ENCODE data around the gene EMB. TPM values are rescaled to one million over a fixed set of nuclear protein-coding genes. Genes with fewer than 3 reads are reported as not detected.
"Not testable (repeated sequence)": the region's sequence is repeated elsewhere in the genome, so short reads cannot be mapped to it uniquely, and the experiment has no call there.

Gene EMB, protein sequence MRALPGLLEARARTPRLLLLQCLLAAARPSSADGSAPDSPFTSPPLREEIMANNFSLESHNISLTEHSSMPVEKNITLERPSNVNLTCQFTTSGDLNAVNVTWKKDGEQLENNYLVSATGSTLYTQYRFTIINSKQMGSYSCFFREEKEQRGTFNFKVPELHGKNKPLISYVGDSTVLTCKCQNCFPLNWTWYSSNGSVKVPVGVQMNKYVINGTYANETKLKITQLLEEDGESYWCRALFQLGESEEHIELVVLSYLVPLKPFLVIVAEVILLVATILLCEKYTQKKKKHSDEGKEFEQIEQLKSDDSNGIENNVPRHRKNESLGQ
- 100 to 1,000 TPM; 188 to 203 TPM for total RNA-seq

DNA sequence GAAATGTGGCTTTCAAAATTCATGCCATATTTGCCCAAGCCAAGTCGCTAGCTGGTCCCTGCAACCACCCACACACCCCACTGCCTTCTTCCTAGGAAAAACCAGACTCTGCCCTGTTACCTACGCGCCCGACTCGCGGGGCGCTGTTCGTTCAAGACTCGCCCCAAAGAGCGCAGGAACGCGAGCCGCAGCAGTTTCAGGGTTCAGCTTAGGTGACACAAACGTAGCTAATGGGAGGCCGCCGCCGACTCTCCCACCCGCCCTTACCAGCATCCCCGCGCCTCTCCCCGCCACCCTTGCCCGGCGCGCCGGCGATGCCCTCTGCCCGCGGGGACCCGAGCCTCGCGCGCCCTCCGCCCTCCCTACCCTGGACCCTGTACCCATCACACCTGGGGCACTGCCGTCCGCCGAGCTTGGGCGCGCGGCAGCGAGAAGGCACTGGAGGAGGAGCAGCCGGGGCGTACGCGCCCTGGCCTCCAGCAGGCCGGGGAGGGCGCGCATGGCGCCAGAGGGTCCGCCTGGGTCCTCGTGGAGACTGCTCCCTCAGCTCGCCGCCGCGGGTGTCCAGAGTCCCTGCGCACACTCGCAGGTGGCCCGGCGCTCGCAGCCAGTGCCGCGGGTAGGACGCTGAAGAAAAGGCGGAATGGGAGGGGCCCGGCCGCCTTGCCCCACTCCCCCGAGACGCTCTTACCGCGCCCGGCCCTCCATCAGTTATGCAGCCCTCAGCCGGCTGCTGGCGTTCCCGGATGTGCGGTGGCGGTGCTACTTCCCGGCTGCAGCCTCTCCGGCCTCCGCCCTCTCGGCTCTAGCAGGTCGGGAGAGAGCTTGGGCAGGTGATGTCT is at the start of gene EMB:
TSS of gene EMB (minus strand) at position 638 of the 842 bp plus-strand sequence. CDS start at position 501, 137 bp downstream.
- peak within 1 kb of the TSS; percentile 95 for H3K27ac Mint-ChIP-seq
- no peaks in the 10 kb centered on the region for H3K9me3 Mint-ChIP-seq
- peaks cover 17% of the 10 kb centered on the region for H3K36me3 Mint-ChIP-seq
- no peaks in the 10 kb centered on the region for H3K27me3 Mint-ChIP-seq
- peak; percentile 73 for ATAC-seq (ENCODE audit: low read depth)
- peak; percentile 83 for DNase-seq
- POLR2A ChIA-PET: interaction anchor here (0.6 to 2.3 kb wide), 11 partner anchors 10 to 311 kb away, joined by 3 to 34 read pairs (median 5); partner anchors contain the start of gene PARP8
- H3K4me3 Mint-ChIP-seq: peak within 1 kb of the TSS; percentile 97
- H3K4me1 Mint-ChIP-seq: peaks cover 48% of the 10 kb centered on the region

DNA sequence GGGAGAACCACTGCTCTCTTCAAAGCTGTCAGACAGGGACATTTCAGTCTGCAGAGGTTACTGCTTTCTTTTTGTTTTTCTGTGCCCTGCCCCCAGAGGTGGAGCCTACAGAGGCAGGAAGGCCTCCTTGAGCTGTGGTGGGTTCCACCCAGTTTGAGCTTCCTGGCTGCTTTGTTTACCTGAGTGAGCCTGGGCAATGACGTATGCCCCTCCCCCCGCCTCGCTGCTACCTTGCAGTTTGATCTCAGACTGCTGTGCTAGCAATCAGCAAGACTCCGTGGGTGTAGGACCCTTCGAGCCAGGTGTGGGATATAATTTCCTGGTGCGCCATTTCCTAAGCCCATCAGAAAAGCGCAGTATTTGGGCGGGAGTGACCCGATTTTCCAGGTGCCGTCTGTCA is 48.4 kb upstream of the EMB start:
- DNase-seq: peak; percentile 60
- Mint-ChIP-seq H3K4me3 (peak overlapping the region; percentile 32), H3K27ac (peak overlapping the region; percentile 84), H3K9me3 (peaks cover 32% of the 10 kb centered on the region), H3K36me3 (peaks cover 34% of the 10 kb centered on the region)
- not testable (repeated sequence) for ATAC-seq (ENCODE audit: low read depth); H3K27me3 Mint-ChIP-seq; H3K4me1 Mint-ChIP-seq
- POLR2A ChIA-PET: interaction anchor here (2.3 kb wide), 1 partner anchor 48 kb away, joined by 8 read pairs; the partner anchor contains the start of gene EMB

DNA sequence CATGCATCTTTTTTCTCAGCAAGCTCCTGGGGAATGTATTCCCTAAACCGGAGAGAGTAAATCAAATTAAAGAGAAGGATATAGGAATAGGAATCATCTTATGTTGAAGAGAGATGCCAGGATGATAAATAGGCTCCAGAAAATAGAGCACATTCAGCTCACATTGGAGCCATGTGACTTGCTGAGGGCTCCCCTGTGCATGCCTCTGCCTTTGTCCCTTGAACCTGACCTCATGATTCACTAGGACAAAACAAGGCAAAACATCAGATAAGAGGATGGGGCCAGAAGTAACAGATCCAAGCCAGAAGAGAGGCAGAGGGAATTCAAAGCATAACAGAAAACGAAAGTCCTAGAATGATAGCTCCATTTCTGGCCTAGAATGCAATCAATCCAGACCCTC is 37.7 kb upstream of the EMB start:
- H3K27ac Mint-ChIP-seq; DNase-seq; H3K27me3 Mint-ChIP-seq; POLR2A ChIA-PET; ATAC-seq (ENCODE audit: low read depth); H3K4me3 Mint-ChIP-seq: not testable (repeated sequence)
- peaks cover 16% of the 10 kb centered on the region for H3K36me3 Mint-ChIP-seq
- H3K4me1 Mint-ChIP-seq: peaks cover 20% of the 10 kb centered on the region
- peaks cover 15% of the 10 kb centered on the region for H3K9me3 Mint-ChIP-seq

DNA sequence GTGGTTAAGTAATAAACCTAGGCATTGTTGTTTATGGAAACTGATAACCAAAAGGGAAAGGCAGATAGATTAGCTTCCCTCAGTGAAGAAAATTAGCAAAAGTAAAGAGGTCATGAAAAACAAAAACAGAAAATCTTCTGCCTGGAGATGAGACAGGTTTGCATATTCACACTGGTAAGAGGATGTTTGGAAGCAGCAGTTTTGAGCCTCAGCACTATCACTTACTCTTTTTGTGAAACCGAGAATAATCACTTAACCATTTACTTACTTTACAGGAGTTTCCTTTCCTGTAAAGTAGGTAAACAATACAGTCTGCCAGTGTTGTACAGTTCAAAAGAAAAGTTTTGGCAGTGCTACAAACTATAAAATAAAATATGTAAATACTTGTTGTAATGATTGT is 35.5 kb upstream of the EMB start:
- DNase-seq (no peak), ATAC-seq (ENCODE audit: low read depth) (no peak)
- H3K27me3 Mint-ChIP-seq: no peaks in the 10 kb centered on the region
- peaks cover 20% of the 10 kb centered on the region for H3K36me3 Mint-ChIP-seq
- POLR2A ChIA-PET: no interaction called here
- H3K27ac Mint-ChIP-seq: no peak overlapping the region
- H3K4me3 Mint-ChIP-seq: no peak overlapping the region
- H3K9me3 Mint-ChIP-seq: peaks cover 17% of the 10 kb centered on the region
- H3K4me1 Mint-ChIP-seq: peaks cover 20% of the 10 kb centered on the region

DNA sequence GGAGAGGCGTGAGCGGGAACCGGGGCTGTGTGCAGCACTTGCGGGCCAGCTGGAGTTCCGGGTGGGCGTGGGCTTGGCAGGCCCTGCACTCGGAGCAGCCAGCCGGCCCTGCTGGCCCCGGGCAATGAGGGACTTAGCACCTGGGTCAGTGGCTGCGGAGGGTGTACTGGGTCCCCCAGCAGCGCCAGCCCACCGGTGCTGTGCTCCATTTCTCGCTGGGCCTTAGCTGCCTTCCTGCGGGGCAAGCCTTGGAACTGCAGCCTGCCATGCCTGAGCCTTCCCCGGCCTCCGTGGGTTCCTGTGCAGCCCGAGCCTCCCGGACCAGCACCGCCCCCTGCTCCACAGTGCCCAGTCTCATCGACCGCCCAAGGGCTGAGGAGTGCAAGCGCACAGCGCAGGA is 23.9 kb upstream of the EMB start:
- H3K27ac Mint-ChIP-seq; DNase-seq; ATAC-seq (ENCODE audit: low read depth); H3K27me3 Mint-ChIP-seq; POLR2A ChIA-PET; H3K4me3 Mint-ChIP-seq; H3K9me3 Mint-ChIP-seq; H3K4me1 Mint-ChIP-seq: not testable (repeated sequence)
- H3K36me3 Mint-ChIP-seq: peaks cover 14% of the 10 kb centered on the region

DNA sequence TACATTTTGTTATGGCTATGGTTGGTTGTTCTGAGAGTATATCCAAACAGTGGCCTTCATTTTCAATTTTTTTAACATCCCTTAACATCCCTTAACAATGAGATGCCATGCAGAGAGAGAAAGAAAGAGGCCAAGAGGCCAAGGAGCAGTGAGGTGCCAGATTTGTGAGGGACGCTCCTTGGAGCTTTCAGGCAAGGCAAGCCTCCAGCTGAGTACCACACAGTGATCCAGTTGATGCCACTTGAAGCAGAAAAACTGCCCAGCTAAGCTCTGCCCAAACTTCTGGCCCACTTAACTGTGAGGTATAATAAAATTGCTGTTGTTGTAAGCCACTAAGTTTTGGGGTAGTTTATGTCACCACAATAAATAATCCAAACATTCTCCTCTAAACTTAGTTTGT is 22.6 kb upstream of the EMB start:
- Mint-ChIP-seq H3K4me3 (no peak overlapping the region), H3K4me1 (peaks cover 1% of the 10 kb centered on the region), H3K9me3 (peaks cover 5% of the 10 kb centered on the region), H3K27ac (no peak overlapping the region), H3K27me3 (no peaks in the 10 kb centered on the region), H3K36me3 (peaks cover 13% of the 10 kb centered on the region)
- no peak for ATAC-seq (ENCODE audit: low read depth)
- POLR2A ChIA-PET: no interaction called here
- DNase-seq: no peak

DNA sequence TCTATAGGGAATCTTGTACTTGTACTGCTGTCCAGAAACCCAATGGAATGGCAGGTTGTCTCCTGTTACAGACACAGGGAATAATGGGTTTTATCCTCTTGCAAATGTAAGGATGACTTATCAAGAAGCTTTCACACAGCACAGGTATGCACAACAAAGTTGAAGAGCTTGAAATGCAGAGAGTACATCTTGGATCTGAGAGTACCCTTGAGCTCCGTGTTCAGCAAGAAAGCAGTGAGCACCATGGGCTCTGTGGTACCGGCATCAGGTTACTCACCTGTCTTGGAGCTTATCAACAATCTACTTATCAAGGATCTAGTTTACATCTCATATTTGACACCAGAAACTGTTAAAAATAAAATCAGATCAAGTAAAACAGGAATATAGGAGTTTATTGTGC is 22.0 kb upstream of the EMB start:
- ATAC-seq (ENCODE audit: low read depth) (no peak), DNase-seq (no peak)
- POLR2A ChIA-PET: no interaction called here
- Mint-ChIP-seq H3K27ac (no peak overlapping the region), H3K4me3 (no peak overlapping the region), H3K27me3 (no peaks in the 10 kb centered on the region), H3K36me3 (peaks cover 10% of the 10 kb centered on the region), H3K9me3 (peaks cover 5% of the 10 kb centered on the region), H3K4me1 (peaks cover 1% of the 10 kb centered on the region)

DNA sequence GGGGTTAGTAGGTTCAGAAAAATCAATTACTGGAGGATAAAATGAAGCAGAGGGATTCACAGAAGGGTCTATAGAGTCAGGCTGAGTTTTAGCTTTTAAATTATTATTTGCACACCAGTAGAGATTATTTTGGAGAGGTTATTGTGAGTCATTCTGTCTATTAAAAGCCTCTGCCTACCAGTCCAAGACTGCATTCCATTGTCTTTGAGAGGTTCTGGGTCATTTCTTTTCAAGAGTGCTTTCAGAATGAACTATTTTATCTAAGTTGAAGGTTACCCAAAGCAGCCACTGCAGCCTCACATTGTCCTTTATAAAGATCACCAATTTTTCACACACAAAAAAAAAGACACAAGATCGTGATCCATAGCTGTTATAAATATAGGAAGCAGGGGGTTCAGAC is 21.5 kb upstream of the EMB start:
- H3K4me3 Mint-ChIP-seq; POLR2A ChIA-PET; H3K4me1 Mint-ChIP-seq; DNase-seq; H3K27me3 Mint-ChIP-seq; ATAC-seq (ENCODE audit: low read depth); H3K9me3 Mint-ChIP-seq; H3K27ac Mint-ChIP-seq: not testable (repeated sequence)
- peaks cover 11% of the 10 kb centered on the region for H3K36me3 Mint-ChIP-seq

DNA sequence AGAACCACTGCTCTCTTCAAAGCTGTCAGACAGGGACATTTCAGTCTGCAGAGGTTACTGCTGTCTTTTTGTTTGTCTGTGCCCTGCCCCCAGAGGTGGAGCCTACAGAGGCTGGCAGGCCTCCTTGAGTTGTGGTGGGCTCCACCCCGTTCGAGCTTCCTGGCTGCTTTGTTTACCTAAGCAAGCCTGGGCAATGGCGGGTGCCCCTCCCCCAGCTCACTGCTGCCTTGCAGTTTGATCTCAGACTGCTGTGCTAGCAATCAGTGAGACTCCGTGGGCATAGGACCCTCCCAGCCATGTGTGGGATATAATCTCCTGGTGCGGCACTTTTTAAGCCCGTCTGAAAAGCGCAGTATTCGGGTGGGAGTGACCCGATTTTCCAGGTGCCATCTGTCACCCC is 17.3 kb upstream of the EMB start:
- DNase-seq; H3K4me1 Mint-ChIP-seq; H3K4me3 Mint-ChIP-seq; H3K27me3 Mint-ChIP-seq; ATAC-seq (ENCODE audit: low read depth); POLR2A ChIA-PET; H3K27ac Mint-ChIP-seq: not testable (repeated sequence)
- Mint-ChIP-seq H3K36me3 (peaks cover 21% of the 10 kb centered on the region), H3K9me3 (peaks cover 18% of the 10 kb centered on the region)

DNA sequence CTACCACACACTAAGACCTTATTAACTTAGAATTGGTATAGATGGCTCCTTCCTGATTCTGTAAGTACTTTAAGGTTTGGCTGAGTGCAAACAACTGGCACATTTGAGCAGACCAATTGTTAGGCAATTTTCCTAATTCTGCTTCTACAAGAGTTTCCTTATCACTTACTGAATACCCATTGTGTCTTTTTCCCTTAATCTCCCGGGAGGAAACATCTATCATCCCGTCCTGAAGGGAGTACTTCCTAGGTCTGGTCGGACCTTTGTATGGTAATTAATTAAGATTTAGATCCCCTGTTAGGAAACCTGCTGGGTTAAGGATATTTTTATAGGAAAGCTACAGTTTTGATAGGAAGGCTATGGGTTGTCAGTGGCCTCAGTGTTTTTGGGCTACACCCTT is 8.2 kb upstream of the EMB start:
- Mint-ChIP-seq H3K9me3 (peaks cover 15% of the 10 kb centered on the region), H3K4me1 (peaks cover 24% of the 10 kb centered on the region), H3K36me3 (peaks cover 25% of the 10 kb centered on the region)
- POLR2A ChIA-PET; H3K27ac Mint-ChIP-seq; H3K27me3 Mint-ChIP-seq; ATAC-seq (ENCODE audit: low read depth); H3K4me3 Mint-ChIP-seq; DNase-seq: not testable (repeated sequence)

DNA sequence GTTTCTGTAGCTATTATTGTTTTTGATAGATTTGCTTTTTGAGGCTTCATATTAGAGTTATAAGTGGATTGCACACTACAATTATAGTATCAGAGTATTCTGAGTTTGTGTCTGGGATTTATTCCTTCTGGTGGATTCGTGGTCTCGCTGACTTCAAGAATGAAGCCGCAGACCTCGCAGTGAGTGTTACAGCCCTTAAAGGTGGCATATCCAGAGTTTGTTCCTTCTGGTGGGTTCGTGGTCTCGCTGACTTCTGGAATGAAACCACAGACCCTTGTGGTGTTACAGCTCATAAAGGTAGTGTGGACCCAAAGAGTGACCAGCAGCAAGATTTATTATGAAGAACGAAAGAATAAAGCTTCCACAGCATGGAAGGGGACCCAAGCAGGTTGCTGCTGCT is 6.9 kb upstream of the EMB start:
- Mint-ChIP-seq H3K4me3 (no peak overlapping the region), H3K9me3 (peaks cover 10% of the 10 kb centered on the region), H3K27ac (no peak overlapping the region), H3K27me3 (no peaks in the 10 kb centered on the region), H3K4me1 (peaks cover 28% of the 10 kb centered on the region), H3K36me3 (peaks cover 17% of the 10 kb centered on the region)
- ATAC-seq (ENCODE audit: low read depth) (no peak), DNase-seq (no peak)
- POLR2A ChIA-PET: no interaction called here

DNA sequence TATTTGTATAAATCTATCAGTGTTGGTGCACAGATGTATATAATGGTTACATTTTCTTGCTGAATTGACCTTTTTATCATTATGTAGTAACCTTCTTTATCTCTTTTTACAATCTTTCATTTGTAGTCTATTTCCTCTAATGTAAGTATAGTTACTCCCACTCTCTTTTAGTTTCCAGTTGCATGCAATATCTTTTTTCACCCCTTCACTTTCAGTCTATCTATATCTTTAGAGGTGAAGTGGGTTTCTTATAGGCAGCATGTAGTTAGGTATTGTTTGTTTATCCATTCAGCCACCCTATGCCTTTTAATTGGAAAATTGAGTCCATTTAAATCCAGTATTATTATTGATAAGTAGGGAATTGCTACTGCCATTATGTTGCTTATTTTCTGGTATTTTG is 6.1 kb upstream of the EMB start:
- Mint-ChIP-seq H3K4me3 (no peak overlapping the region), H3K36me3 (peaks cover 17% of the 10 kb centered on the region), H3K9me3 (peaks cover 10% of the 10 kb centered on the region), H3K27me3 (no peaks in the 10 kb centered on the region), H3K4me1 (peaks cover 34% of the 10 kb centered on the region), H3K27ac (no peak overlapping the region)
- no peak for DNase-seq
- no peak for ATAC-seq (ENCODE audit: low read depth)
- POLR2A ChIA-PET: no interaction called here

DNA sequence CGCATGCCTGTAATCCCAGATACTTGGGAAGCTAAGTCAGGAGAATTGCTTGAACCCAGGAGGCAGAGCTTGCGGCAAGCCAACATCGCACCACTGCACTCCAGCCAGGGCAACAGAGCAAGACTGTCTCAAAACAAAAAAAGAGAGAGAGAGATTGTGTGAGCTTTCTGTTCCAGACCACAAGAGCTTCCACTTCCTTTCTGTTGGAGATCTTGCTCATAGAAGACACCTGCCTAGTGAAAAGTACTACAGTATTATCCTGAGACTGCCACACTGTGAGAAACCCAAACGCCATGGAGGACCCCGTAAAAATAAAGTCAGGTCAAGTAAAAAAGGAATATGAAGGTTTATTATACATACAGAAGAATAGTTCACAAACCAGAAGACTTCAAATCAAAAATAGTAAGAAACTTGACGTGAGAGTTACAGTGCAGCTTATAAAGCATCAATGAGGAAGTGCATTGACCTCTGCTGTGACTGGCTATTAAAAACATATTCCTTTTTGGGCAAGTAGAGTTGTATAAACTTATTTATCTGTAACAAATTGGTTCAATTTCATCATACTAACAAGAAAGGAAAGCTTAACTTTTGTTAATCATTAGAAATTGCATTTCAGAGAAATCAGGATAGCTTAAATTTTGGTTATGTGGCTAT is 4.3 kb upstream of the EMB start:
- peak overlapping the region; percentile 94 for H3K27ac Mint-ChIP-seq
- POLR2A ChIA-PET: interaction anchor here (0.7 to 2.9 kb wide), 2 partner anchors 56 to 222 kb away, joined by 3 to 24 read pairs; partner anchors contain the start of gene PARP8
- peak; percentile 34 for ATAC-seq (ENCODE audit: low read depth)
- H3K27me3 Mint-ChIP-seq: no peaks in the 10 kb centered on the region
- peaks cover 7% of the 10 kb centered on the region for H3K9me3 Mint-ChIP-seq
- H3K4me1 Mint-ChIP-seq: peaks cover 40% of the 10 kb centered on the region
- H3K4me3 Mint-ChIP-seq: peak overlapping the region; percentile 73
- DNase-seq: peak; percentile 45
- peaks cover 14% of the 10 kb centered on the region for H3K36me3 Mint-ChIP-seq

All from activated naive CD8-positive, alpha-beta T cell treated with anti-CD3 and anti-CD28 coated beads, Interleukin-2, amount 10 ng/mL, durations not matched to agents 7 days and 5 days (primary cell).